HepG2 (cell line): ENCODE results near the gene PIEZO1. TPM values are rescaled to one million over a fixed set of nuclear protein-coding genes. Genes with fewer than 3 reads are reported as not detected.
A peak's percentile ranks its signal among the peaks of the same experiment; 100 is the strongest.

Experiments
- FOXA3 ChIP-seq: IDR thresholded peaks from 2 replicates; pipeline ENCODE4 v1.6.1; 2016; ENCODE audit warnings: missing genetic modification reagents, missing compliant biosample characterization
- HNF4A ChIP-seq: sonication (generic); formaldehyde crosslinking; IDR thresholded peaks from 2 replicates; pipeline ENCODE4 v1.4.0; 2020; ENCODE audit warnings: missing genetic modification reagents
- KMT2B ChIP-seq: IDR thresholded peaks from 2 replicates; pipeline ENCODE4 v1.6.1; 2016; ENCODE audit warnings: missing genetic modification reagents, missing compliant biosample characterization
- NFATC3 ChIP-seq: sonication (generic); formaldehyde crosslinking; IDR thresholded peaks from 2 replicates; pipeline ENCODE4 v1.5.1; 2020; ENCODE audit warnings: mild to moderate bottlenecking, missing genetic modification reagents
- RAD21 ChIP-seq: fragments of 450-650 bp; formaldehyde crosslinking; IDR thresholded peaks from 2 replicates; pipeline ENCODE4 v1.5.0; 2020; ENCODE audit warnings: mild to moderate bottlenecking
- RFX1 ChIP-seq: fragments of 450-650 bp; IDR thresholded peaks from 2 replicates; pipeline ENCODE4 v1.6.1; 2017
- SMAD1 ChIP-seq: sonication (generic); formaldehyde crosslinking; IDR thresholded peaks from 2 replicates; pipeline ENCODE4 v1.4.0; 2020; ENCODE audit warnings: missing genetic modification reagents, low read depth, mild to moderate bottlenecking, borderline replicate concordance
- THAP7 ChIP-seq: sonication (generic); formaldehyde crosslinking; IDR thresholded peaks from 2 replicates; pipeline ENCODE4 v1.8.1; 2023; ENCODE audit warnings: mild to moderate bottlenecking, missing genetic modification reagents
- TOPORS ChIP-seq: sonication (generic); formaldehyde crosslinking; IDR thresholded peaks from 2 replicates; pipeline ENCODE4 v1.8.0; 2023; ENCODE audit warnings: mild to moderate bottlenecking, missing genetic modification reagents
- XBP1 ChIP-seq: sonication (generic); formaldehyde crosslinking; IDR thresholded peaks from 2 replicates; pipeline ENCODE4 v1.5.0; 2020; ENCODE audit warnings: missing genetic modification reagents
- ZBTB34 ChIP-seq: sonication (generic); formaldehyde crosslinking; IDR thresholded peaks from 2 replicates; pipeline ENCODE4 v1.8.0; 2022; ENCODE audit warnings: mild to moderate bottlenecking, missing genetic modification reagents
- ZBTB4 ChIP-seq: sonication (generic); formaldehyde crosslinking; IDR thresholded peaks from 2 replicates; pipeline ENCODE4 v1.4.0; 2020; ENCODE audit warnings: missing genetic modification reagents, mild to moderate bottlenecking, borderline replicate concordance
- ZFY ChIP-seq: sonication (generic); formaldehyde crosslinking; IDR thresholded peaks from 2 replicates; pipeline ENCODE4 v1.4.0; 2020; ENCODE audit warnings: missing genetic modification reagents
- ZFYVE20 ChIP-seq: sonication (generic); formaldehyde crosslinking; IDR thresholded peaks from 2 replicates; pipeline ENCODE4 v1.8.0; 2023; ENCODE audit warnings: low read depth, mild to moderate bottlenecking, moderate library complexity, missing genetic modification reagents, borderline replicate concordance
- ZHX1 ChIP-seq: sonication (generic); formaldehyde crosslinking; IDR thresholded peaks from 2 replicates; pipeline ENCODE4 v1.8.1; 2022; ENCODE audit warnings: low read depth, mild to moderate bottlenecking, missing genetic modification reagents
- ZNF263 ChIP-seq: sonication (generic); formaldehyde crosslinking; IDR thresholded peaks from 2 replicates; pipeline ENCODE4 v1.4.0; 2020; ENCODE audit warnings: missing genetic modification reagents
- ZNF282 ChIP-seq: fragments of 450-650 bp; IDR thresholded peaks from 2 replicates; pipeline ENCODE4 v1.6.1; 2018; ENCODE audit not compliant: partially characterized antibody
- ZNF547 ChIP-seq: sonication (generic); formaldehyde crosslinking; IDR thresholded peaks from 2 replicates; pipeline ENCODE4 v1.5.1; 2020; ENCODE audit warnings: mild to moderate bottlenecking, missing genetic modification reagents
- ZNF580 ChIP-seq: IDR thresholded peaks from 2 replicates; pipeline ENCODE4 v1.6.1; 2016; ENCODE audit warnings: low read depth, borderline replicate concordance
- ZNF678 ChIP-seq: sonication (generic); formaldehyde crosslinking; IDR thresholded peaks from 2 replicates; pipeline ENCODE4 v1.4.0; 2020; ENCODE audit warnings: mild to moderate bottlenecking, missing genetic modification reagents
- ZNF740 ChIP-seq: sonication (generic); formaldehyde crosslinking; IDR thresholded peaks from 2 replicates; pipeline ENCODE4 v1.4.0; 2020; ENCODE audit warnings: missing genetic modification reagents
- polyA plus RNA-seq, 8 experiments: library from polyadenylated mRNA; depleted of rRNA in 3 of 8; stranded (reverse) in 7 of 8; unstranded in 1 of 8; fragments of >200 nt; fragmentation: Illumina TruSeq in 4 of 8; extraction: Trizol in 4 of 8; gene quantifications; 2 replicates each; pipeline versions ENCODE4 v1.2.1 to v1.2.3, GENCODE V29; 2011 to 2016; ENCODE audit warnings: low read depth in 4 of 8, missing spikeins in 1 of 8, mixed read lengths in 1 of 8; ENCODE audit not compliant: insufficient read depth in 1 of 8
- total RNA-seq, 5 experiments: library from RNA; depleted of rRNA; stranded (reverse); fragments of >200 nt; fragmentation: Illumina TruSeq; extraction: Trizol; gene quantifications; 2 replicates each; pipeline ENCODE4 v1.2.3, GENCODE V29; 2016; ENCODE audit warnings: low read depth in 1 of 5

PIEZO1 gene
- total and polyA plus RNA-seq, 2 of the 13 experiments (the other 11 are each of a cell fraction or from before 2014, with no cell fraction given), result 67.9 to 85.0 TPM

- TF ChIP-seq ZBTB34 (no peak), SMAD1 (CRISPR knock-in tag) (peak; percentile 70; the same call in 1 of the 2 replicates), ZBTB4 (CRISPR knock-in tag) (peak; percentile 64; the same call in 1 of the 2 replicates), ZNF263 (CRISPR knock-in tag) (peak; percentile 34), TOPORS (CRISPR knock-in tag) (no peak), FOXA3 (CRISPR knock-in tag) (peak; percentile 68), ZNF678 (CRISPR knock-in tag) (no peak; the same call in 1 of the 2 replicates), XBP1 (CRISPR knock-in tag) (no peak), ZNF547 (peak; percentile 85), HNF4A (peak; percentile 74), THAP7 (CRISPR knock-in tag) (peak; percentile 59; the same call in 1 of the 2 replicates), KMT2B (CRISPR knock-in tag) (0 out of 2 replicates have a peak, but pooled peaks have one; percentile 21), ZFY (CRISPR knock-in tag) (peak; percentile 80), RFX1 (no peak), NFATC3 (CRISPR knock-in tag) (no peak), RAD21 (CRISPR knock-in tag) (peak; percentile 98), ZNF282 (no peak), ZNF740 (no peak), ZHX1 (CRISPR knock-in tag) (peak; percentile 78; the same call in 1 of the 2 replicates), ZFYVE20 (no peak), ZNF580 (no peak)
Observed at GRCh38 chr16:88759245-88759975, 25.6 kb downstream of the PIEZO1 start (continued).
